ENCODE data around the gene CTNNA1. TPM values are rescaled to one million over a fixed set of nuclear protein-coding genes. Genes with fewer than 3 reads are reported as not detected.

CTNNA1 gene
- total and polyA plus RNA-seq, 2 of the 8 experiments (the other 6 are each of a cell fraction or from before 2014, with no cell fraction given) = 115 to 349 TPM

- no peak overlapping the region for H2AK5ac ChIP-seq (ENCODE audit: low read depth, low read length)
- H3K4me1 ChIP-seq (replicated peaks in 1 of 4; ENCODE audit: control insufficient read depth in 3 of 4, insufficient read depth in 4 of 4, low read length in 3 of 4) = peaks cover 0 to 3% (median 1%) of the 10 kb centered on the region in 4 experiments; a peak in 3 of 7 replicates
- no peak overlapping the region for H4K8ac ChIP-seq (ENCODE audit: extremely low read depth, insufficient read depth, low read length)
- POLR2A ChIA-PET (ENCODE audit: partially characterized antibody) = interaction anchor here (1.2 to 2.3 kb wide), 3 partner anchors 10 to 16 kb away, joined by 5 to 7 read pairs (median 5); no protein-coding TSS in a partner anchor
- no peak overlapping the region for H3K4ac ChIP-seq (replicated peaks; ENCODE audit: insufficient read length, low read depth, low read length)
- no peak overlapping the region for H3K4me3 ChIP-seq (ENCODE audit: extremely low read depth in 1 of 4, insufficient read depth in 2 of 4, low read depth in 3 of 4, low read length in 4 of 4)
- DNase-seq (ENCODE audit: low read depth in 1 of 2, low spot score in 2 of 2) (no peak), FAIRE-seq (no peak)
- H4K91ac ChIP-seq (replicated peaks; ENCODE audit: insufficient read length, low read length) = no peak overlapping the region
- no peaks in the 10 kb centered on the region for H3K23me2 ChIP-seq (ENCODE audit: low read depth, low read length)
- no peak overlapping the region for H3K18ac ChIP-seq (ENCODE audit: extremely low read depth, low read length)
- H2AFZ ChIP-seq (ENCODE audit: low read length) = no peak overlapping the region
- no peak overlapping the region for H3K4me2 ChIP-seq (ENCODE audit: insufficient read depth in 1 of 2, low read depth in 2 of 2, low read length in 2 of 2)
- no peak overlapping the region for H2BK20ac ChIP-seq (ENCODE audit: low read length)
- H3K79me2 ChIP-seq (ENCODE audit: control insufficient read depth in 1 of 2, insufficient read depth in 2 of 2, low read length in 2 of 2) = no peaks in the 10 kb centered on the region
- no peak overlapping the region for H3K14ac ChIP-seq (ENCODE audit: insufficient read length)
- H3K56ac ChIP-seq (replicated peaks; ENCODE audit: insufficient read length, low read depth, low read length) = no peak overlapping the region
- 97% methylated on average over 2 of the region's 2 CpGs; no CpG with 5 or more reads in 1 of the 2 experiments for WGBS, 2 experiments (ENCODE audit: extremely low coverage in 1 of 2, insufficient coverage in 1 of 2, insufficient read length in 1 of 2, insufficient replicate concordance in 2 of 2, low coverage in 1 of 2, low lambda C conversion rate in 2 of 2, missing lambda C conversion rate in 1 of 2)
- CTCF ChIA-PET (ENCODE audit: partially characterized antibody) = interaction anchor here (0.8 to 2.3 kb wide), 5 partner anchors 10 to 87 kb away, joined by 3 to 6 read pairs (median 3); no protein-coding TSS in a partner anchor
- H3K9me3 ChIP-seq (ENCODE audit: insufficient read depth in 2 of 2, low read depth in 1 of 2, low read length in 1 of 2) = no peaks in the 10 kb centered on the region
- H3K9ac ChIP-seq (replicated peaks in 1 of 4; ENCODE audit: extremely low read depth in 1 of 4, low read depth in 3 of 4, low read length in 3 of 4) = no peak overlapping the region
- no peaks in the 10 kb centered on the region for H3K27me3 ChIP-seq (replicated peaks in 1 of 4; ENCODE audit: control insufficient read depth in 3 of 4, extremely low read depth in 1 of 4, insufficient read depth in 3 of 4, low read length in 3 of 4)
- no peak overlapping the region; the same call in 1 of the 2 replicates for H2BK12ac ChIP-seq (ENCODE audit: low read depth, low read length)
- no peaks in the 10 kb centered on the region for H3K36me3 ChIP-seq (ENCODE audit: control insufficient read depth in 2 of 4, insufficient read depth in 4 of 4, low read length in 3 of 4)
- H2BK120ac ChIP-seq (replicated peaks; ENCODE audit: low read depth, low read length) = no peak overlapping the region
- H2BK5ac ChIP-seq (ENCODE audit: low read depth, low read length) = no peak overlapping the region
- H3K79me1 ChIP-seq (ENCODE audit: low read depth, low read length) = no peaks in the 10 kb centered on the region
- H3K27ac ChIP-seq (ENCODE audit: low read depth, low read length) = no peak overlapping the region
- H4K20me1 ChIP-seq (replicated peaks in 1 of 2; ENCODE audit: control insufficient read depth in 1 of 2, insufficient read depth in 2 of 2, low read length in 2 of 2) = no peaks in the 10 kb centered on the region
- H3K23ac ChIP-seq (ENCODE audit: insufficient read length) = no peak overlapping the region
- no peak overlapping the region for H4K5ac ChIP-seq (ENCODE audit: insufficient read length, low read depth, low read length)
- H2BK15ac ChIP-seq (ENCODE audit: low read length) = no peak overlapping the region
- no peak for TF ChIP-seq JUN (IDR thresholded peaks at IDR 0.05; ENCODE audit: low read depth, low read length)
These were observed 15.5 kb upstream of the CTNNA1 start for GRCh38 chr5:138737494-138738265.
